Subcutaneous abdominal adipose tissue (tissue), 5 donors: ENCODE results near the gene C19orf47.
A peak's percentile ranks its signal among the peaks of the same experiment; 100 is the strongest.

Source experiments
- H3K27ac ChIP-seq: one replicate; pipeline ENCODE4 v1.7.0; 2013; ENCODE audit warnings: low read depth, mild to moderate bottlenecking, inconsistent platforms, low read length, moderate library complexity
- H3K27me3 ChIP-seq, 5 donors: one replicate each; pipeline ENCODE4 v1.7.0; 2013; ENCODE audit warnings: low read length in 5 of 5, inconsistent platforms in 1 of 5; ENCODE audit not compliant: control insufficient read depth in 5 of 5, insufficient read depth in 4 of 5
- H3K36me3 ChIP-seq, 5 donors: one replicate each; pipeline ENCODE4 v1.7.0; 2013; ENCODE audit warnings: low read length in 5 of 5; ENCODE audit not compliant: control insufficient read depth in 5 of 5, insufficient read depth in 5 of 5
- H3K4me1 ChIP-seq, 5 donors: one replicate each; pipeline ENCODE4 v1.7.0; 2013; ENCODE audit warnings: low read length in 5 of 5, mild to moderate bottlenecking in 3 of 5, moderate library complexity in 1 of 5; ENCODE audit not compliant: control insufficient read depth in 5 of 5, insufficient read depth in 5 of 5
- H3K4me3 ChIP-seq, 5 donors: one replicate each; pipeline ENCODE4 v1.7.0; 2013; ENCODE audit warnings: low read length in 5 of 5, low read depth in 1 of 5
- H3K9ac ChIP-seq, 5 donors: one replicate each; pipeline ENCODE4 v1.7.0; 2013; ENCODE audit warnings: low read length in 5 of 5, mild to moderate bottlenecking in 4 of 5, moderate library complexity in 3 of 5
- H3K9me3 ChIP-seq, 5 donors: one replicate each; pipeline ENCODE4 v1.7.0; 2013; ENCODE audit warnings: low read length in 5 of 5; ENCODE audit not compliant: control insufficient read depth in 5 of 5
- donor health status: healthy.
- donor health status: healthy.
- donor health status: healthy.
- donor health status: healthy.
- donor health status: healthy.

Gene C19orf47

DNA sequence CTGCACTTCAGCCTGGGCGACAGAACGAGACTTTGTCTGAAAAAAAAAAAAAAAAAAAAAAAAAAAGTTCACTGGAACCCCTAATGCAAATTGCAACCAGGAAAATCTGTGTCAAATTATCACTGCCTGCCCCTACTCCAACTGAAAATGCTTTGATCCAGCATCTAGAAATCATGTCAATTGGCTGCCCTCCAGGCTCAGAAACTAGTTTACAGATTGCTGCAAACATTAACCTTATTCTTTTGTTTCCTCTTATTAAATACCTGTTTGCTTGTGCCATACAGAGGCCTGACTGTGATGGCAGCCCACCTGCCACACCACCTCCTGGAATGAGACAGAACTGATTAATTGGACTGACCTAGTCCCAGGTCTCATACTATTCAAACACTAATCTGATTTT is 44.4 kb downstream of the C19orf47 start:
- H3K9ac ChIP-seq = no peak overlapping the region
- H3K27ac ChIP-seq = no peak overlapping the region
- no peak overlapping the region for H3K4me3 ChIP-seq
- no peaks in the 10 kb centered on the region for H3K9me3 ChIP-seq
- H3K27me3 ChIP-seq = no peaks in the 10 kb centered on the region
- H3K4me1 ChIP-seq = peaks cover 0 to 8% (median 0%) of the 10 kb centered on the region in 5 donors
- no peaks in the 10 kb centered on the region for H3K36me3 ChIP-seq

DNA sequence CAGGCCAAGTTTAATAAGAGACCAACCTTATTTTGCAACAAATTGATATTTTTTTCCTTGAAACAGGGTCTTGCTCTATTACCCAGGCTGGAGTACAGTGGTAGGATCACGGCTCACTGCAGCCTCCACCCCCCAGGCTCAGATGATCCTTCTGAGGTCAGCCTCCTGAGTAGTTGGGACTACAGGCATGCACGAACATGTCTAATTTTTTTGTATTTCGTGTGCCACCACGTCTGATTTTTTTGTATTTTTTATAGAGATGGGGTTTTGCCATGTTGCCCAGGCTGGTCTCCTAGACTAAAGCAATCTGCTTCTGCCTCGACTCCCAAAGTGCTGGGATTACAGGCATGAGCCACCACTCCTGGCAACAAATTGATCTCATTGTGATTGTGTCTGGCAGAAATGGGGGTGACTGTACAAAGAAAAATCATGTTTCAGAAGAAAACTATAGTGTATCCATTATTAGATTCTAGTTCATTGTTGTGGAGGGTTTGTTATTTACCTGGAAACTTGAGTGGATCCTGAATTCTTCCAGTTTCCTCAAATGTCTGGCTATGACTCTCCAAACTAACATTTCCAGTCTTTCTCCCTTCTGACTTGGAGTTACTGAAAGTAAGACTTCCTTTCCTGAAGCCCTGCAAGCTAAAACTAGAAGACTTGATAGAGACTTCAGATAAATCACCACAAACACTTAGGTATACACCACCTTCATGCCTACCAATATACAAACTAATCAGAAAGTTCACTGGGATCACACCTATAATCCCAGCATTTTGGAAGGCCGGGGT is 45.8 kb downstream of the C19orf47 start:
- Histone ChIP-seq H3K36me3 (no peaks in the 10 kb centered on the region), H3K4me1 (peaks cover 0 to 8% (median 0%) of the 10 kb centered on the region in 5 donors), H3K9me3 (no peaks in the 10 kb centered on the region), H3K4me3 (no peak overlapping the region), H3K27me3 (no peaks in the 10 kb centered on the region), H3K9ac (no peak overlapping the region), H3K27ac (no peak overlapping the region)

DNA sequence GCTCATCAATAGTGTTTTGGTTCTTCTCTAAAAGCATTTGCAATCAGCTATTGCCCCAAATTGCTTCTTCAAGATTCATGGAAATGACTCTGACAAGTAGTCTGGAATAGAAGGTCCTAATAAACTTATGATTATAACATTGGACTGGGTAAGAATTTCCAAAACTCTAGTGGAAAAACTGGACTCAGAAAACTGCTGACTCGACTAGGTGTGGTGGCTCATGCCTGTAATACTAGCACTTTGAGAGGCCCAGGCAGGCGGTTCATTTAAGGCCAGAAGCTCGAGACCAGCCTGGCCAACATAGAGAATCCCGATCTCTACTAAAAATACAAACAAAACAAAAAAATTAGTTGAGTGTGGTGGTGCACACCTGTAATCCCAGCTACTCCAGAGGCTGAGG is 47.5 kb downstream of the C19orf47 start:
- H3K9me3 ChIP-seq = no peaks in the 10 kb centered on the region
- H3K36me3 ChIP-seq = no peaks in the 10 kb centered on the region
- H3K9ac ChIP-seq = no peak overlapping the region
- peaks cover 0 to 8% (median 0%) of the 10 kb centered on the region in 5 donors for H3K4me1 ChIP-seq
- H3K4me3 ChIP-seq = no peak overlapping the region
- no peak overlapping the region for H3K27ac ChIP-seq
- no peaks in the 10 kb centered on the region for H3K27me3 ChIP-seq

DNA sequence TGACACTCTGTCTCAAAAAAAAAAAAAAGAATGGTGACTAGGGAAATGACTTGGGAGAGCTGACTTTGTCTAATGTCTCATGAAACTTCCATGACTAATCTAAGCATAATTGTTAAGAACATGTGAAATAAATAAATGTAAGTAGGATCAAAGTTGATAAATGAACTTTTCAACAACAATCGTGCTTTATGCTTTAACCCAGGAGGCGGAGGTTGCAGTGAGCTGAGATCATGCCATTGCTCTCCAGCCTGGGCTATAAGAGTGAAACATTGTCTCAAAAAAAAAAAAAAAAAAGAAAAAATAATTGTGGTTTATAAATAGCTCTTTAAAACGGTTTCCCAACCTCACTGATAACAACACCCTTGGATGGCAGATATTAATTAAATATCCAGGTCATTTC is 50.2 kb downstream of the C19orf47 start:
- Histone ChIP-seq H3K9me3 (no peaks in the 10 kb centered on the region), H3K27me3 (no peaks in the 10 kb centered on the region), H3K4me3 (no peak overlapping the region), H3K4me1 (no peaks in the 10 kb centered on the region), H3K9ac (no peak overlapping the region), H3K36me3 (no peaks in the 10 kb centered on the region), H3K27ac (no peak overlapping the region)

DNA sequence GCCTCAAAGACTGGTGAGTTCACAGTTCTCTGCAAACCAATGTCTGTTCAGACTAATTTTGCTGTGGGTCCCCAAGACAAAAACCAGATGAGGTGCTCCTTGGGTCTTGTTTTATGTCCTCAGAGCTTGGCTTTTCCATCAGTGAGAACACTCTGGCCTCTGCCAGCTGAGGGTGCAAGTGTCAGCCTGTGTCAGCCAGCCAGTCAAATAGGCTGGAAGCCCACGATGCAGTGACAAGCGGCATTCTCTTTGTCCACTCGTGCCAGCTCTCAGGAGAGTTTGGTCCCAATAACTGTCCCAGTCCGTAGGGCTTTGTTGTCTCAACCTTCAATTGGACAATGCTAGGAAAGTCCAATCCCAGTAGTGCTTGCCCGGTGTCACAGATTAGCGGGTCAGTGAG is 53.6 kb downstream of the C19orf47 start:
- Histone ChIP-seq H3K9ac (no peak overlapping the region), H3K27me3 (no peaks in the 10 kb centered on the region)

DNA sequence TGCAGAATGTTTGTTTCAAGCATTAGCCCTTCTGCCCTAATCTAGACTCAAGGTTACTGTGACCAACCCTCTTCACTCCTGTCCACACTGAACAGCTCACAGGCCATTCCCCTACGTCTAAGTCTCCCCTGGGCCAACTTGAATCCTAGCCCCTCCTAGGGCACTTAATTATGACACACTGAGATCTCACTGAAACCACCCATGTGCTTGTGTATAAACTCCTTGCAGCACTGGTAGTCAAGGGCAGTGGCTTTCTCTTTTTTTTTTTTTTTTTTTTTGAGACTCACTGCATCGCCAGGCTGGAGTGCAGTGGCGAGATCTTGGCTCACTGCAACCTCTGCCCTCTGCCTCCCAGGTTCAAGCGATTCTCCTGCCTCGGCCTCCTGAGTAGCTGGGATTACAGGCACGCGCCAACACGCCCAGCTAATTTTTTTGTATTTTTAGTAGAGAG is 61.2 kb downstream of the C19orf47 start:
- Histone ChIP-seq H3K27ac (peak overlapping the region; percentile 96), H3K4me3 (no peak overlapping the region), H3K9me3 (no peaks in the 10 kb centered on the region), H3K27me3 (no peaks in the 10 kb centered on the region), H3K36me3 (peaks cover 0 to 6% (median 0%) of the 10 kb centered on the region in 5 donors), H3K4me1 (peaks cover 22 to 42% (median 41%) of the 10 kb centered on the region in 5 donors), H3K9ac (peak overlapping the region in 2 of 5 donors; percentile 41 to 92)

More for the DNA sequence above, 53.6 kb downstream of the C19orf47 start:
- no peaks in the 10 kb centered on the region for H3K36me3 ChIP-seq
- H3K9me3 ChIP-seq = no peaks in the 10 kb centered on the region
- H3K4me3 ChIP-seq = no peak overlapping the region
- H3K27ac ChIP-seq = no peak overlapping the region
- H3K4me1 ChIP-seq = no peaks in the 10 kb centered on the region

DNA sequence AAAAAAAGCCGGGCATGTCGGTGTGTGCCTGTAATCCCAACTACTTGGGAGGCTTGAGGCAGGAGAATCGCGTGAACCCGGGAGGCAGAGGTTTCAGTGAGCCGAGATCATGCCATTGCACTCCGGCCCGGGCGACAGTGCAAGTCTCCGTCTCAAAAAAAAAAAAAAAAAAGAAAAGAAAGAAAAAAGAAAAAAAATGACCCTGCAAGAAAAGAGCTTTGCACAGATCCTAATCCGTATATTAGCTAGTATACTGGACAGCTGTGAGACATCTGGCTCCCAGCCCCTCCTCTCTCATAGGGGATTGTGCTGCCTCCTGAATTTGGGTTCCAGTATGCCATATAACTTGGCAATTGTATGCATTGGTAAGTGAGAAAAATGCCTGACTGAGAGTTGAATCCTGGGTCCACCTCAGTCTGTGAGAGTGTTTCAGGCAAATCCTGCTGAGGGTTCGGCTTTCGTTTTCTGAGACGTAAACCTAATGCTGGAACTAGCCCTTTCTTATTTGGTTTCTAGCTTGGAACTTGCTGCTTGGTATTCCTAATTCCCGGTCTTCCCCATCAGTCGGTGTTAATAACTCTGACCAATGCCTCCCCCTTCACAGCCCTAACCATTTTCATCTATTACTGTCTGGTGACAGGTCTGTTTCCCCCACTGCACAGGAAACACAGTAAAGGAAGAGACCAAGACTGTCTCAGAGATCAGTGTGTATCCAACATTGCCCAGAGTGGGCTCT is 61.8 kb downstream of the C19orf47 start:
- peaks cover 0 to 6% (median 0%) of the 10 kb centered on the region in 5 donors for H3K36me3 ChIP-seq
- H3K4me1 ChIP-seq = peaks cover 28 to 48% (median 47%) of the 10 kb centered on the region in 5 donors
- H3K9me3 ChIP-seq = no peaks in the 10 kb centered on the region
- H3K4me3 ChIP-seq = peak overlapping the region; percentile 27 to 88 (median 58)
- peak overlapping the region in 4 of 5 donors; percentile 41 to 92 (median 86) for H3K9ac ChIP-seq
- no peaks in the 10 kb centered on the region for H3K27me3 ChIP-seq
- H3K27ac ChIP-seq = peak overlapping the region; percentile 96

DNA sequence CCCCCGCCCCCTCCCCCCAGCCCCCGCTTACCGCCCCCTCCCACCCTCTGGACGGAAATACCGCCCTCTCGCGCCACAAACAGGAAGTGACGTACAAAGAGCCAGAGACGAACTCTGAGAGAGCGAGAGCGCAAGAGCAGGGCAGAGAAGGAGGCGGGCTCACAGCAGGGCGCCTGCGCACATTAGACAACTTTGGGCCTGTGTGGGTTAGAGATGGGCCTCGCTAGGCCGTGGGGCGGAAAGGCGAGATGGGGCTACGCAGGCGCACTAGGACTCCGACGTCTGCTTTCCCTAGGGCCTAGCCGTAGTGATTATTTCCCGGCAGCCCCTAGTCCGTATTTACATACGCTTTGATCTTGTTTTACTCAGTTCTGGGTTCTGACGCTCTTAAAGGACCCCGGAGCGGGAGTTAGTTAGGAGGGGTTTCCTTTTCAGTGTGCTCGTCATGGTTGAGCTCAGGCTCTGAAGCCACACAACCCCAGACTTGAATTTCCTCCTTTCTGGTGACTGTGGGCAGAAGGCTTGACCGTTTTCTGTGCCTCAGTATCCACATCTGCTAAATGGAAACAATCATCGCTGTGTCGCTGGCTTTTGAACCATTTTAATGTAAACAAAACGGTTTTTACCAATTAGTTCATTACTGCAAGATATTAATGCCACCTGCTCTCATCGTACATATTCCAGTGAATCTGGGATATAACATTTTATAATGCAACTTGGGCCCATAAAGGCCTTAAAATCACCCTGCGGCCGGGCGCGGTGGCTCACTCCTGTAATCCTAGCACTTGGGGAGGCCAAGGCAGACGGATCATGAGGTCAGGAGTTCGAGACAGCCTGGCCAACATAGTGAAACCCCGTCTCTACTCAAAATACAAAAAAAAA is 62.6 kb downstream of the C19orf47 start:
- H3K27me3 ChIP-seq = no peaks in the 10 kb centered on the region
- H3K36me3 ChIP-seq = peaks cover 0 to 6% (median 0%) of the 10 kb centered on the region in 5 donors
- peaks cover 31 to 56% (median 55%) of the 10 kb centered on the region in 5 donors for H3K4me1 ChIP-seq
- H3K27ac ChIP-seq = peak overlapping the region; percentile 96
- H3K9me3 ChIP-seq = no peaks in the 10 kb centered on the region
- peak overlapping the region; percentile 84 to 93 (median 87) for H3K9ac ChIP-seq
- peak overlapping the region; percentile 66 to 89 (median 87) for H3K4me3 ChIP-seq

DNA sequence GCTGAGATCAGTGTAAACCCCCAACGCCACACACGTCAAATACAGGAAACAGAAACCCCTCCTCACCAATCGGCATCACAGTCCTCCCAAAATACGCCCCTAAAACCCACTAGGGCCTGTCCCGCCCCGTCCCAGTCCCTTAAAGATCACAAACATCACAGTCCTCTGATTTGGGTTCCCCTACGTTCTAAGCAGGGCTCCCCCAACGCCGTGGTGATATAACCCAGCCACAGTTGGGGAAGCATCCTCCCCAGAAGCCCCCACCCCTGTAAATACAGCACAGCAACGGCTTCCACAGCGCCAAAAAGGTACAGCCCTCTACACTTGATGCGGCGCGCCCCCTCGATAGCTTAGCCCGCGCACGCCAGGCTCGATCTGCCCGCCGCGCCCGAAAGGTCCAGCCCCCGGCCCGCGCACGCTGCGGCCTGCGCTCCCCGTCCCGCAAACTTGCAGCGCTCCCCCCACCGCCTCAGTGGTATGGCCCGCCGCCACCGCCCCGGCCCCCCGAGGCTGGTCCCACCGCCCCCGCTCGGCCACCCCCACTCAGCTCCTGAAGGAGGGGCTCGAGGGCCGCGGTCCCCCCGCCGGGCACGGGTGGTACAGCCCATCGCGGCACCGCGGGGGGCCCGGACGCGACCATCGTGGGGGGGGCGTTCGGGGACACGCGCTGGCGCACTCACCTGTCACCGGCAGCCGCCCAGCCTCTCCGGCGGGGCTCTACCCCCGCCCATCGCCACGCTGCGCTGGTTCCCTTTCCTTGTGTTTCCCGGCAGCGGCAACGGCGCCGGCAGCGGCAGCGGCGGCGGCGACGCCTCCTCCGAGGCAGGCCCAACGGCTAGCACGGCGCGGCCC is 63.5 kb downstream of the C19orf47 start, which contains the start of gene AKT2:
Gene AKT2 (minus strand): TSS at position 845 of the 852 bp plus-strand sequence. CDS start 20,078 bp downstream, outside the sequence.
- Histone ChIP-seq H3K4me3 (peak within 1 kb of the TSS; percentile 85 to 94 (median 88)), H3K27ac (peak within 1 kb of the TSS; percentile 96), H3K9ac (peak within 1 kb of the TSS; percentile 89 to 98 (median 93)), H3K9me3 (no peaks in the 10 kb centered on the region), H3K4me1 (peaks cover 34 to 65% (median 63%) of the 10 kb centered on the region in 5 donors), H3K27me3 (no peaks in the 10 kb centered on the region), H3K36me3 (peaks cover 0 to 6% (median 0%) of the 10 kb centered on the region in 5 donors)
